HG03469 (cell line): ENCODE data around the gene ANO3.
A peak's percentile ranks its signal among the peaks of the same experiment; 100 is the strongest.
"Not testable (repeated sequence)": the region's sequence is repeated elsewhere in the genome, so short reads cannot be mapped to it uniquely, and the experiment has no call there.

Source experiments
- ATAC-seq: cut with Tn5 transposase; IDR thresholded peaks from one replicate; pipeline ENCODE4 v1.9.1; 2021; ENCODE audit warnings: mild to moderate bottlenecking, moderate library complexity, moderate number of reproducible peaks; ENCODE audit not compliant: unreplicated experiment

The ANO3 gene

GRCh38 chr11:26618441-26618840 is 286.5 kb downstream of the ANO3 start:
- ATAC-seq = no peak

GRCh38 chr11:26620282-26621045 is 288.5 kb downstream of the ANO3 start:
- ATAC-seq = no peak

- no peak for ATAC-seq
Measured at GRCh38 chr11:26621132-26621531, 289.2 kb downstream of the ANO3 start.

DNA sequence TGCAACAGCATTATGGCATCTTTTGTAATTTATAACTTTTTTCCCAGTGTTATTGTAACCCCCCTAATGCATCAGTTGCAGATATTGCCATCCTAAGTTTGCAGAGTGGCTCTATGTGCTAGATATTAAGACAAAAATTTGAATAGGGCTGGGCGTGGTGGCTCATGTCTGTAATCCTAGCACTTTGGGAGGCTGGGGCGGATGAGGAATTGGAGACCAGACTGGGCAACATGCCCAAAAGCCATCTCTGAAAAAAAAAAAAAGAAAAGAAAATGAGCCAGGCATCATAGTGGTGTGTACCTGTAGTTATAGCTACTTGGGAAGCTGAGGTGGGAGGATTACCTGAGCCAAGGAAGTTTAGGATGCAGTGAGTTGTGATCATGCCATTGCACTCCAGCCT is 290.3 kb downstream of the ANO3 start:
- ATAC-seq = no peak

GRCh38 chr11:26623076-26623659 is 291.2 kb downstream of the ANO3 start:
- ATAC-seq = no peak

GRCh38 chr11:26626346-26626745 is 294.4 kb downstream of the ANO3 start:
- no peak for ATAC-seq

GRCh38 chr11:26632691-26633159 is 300.8 kb downstream of the ANO3 start:
- peak; percentile 72 for ATAC-seq

DNA sequence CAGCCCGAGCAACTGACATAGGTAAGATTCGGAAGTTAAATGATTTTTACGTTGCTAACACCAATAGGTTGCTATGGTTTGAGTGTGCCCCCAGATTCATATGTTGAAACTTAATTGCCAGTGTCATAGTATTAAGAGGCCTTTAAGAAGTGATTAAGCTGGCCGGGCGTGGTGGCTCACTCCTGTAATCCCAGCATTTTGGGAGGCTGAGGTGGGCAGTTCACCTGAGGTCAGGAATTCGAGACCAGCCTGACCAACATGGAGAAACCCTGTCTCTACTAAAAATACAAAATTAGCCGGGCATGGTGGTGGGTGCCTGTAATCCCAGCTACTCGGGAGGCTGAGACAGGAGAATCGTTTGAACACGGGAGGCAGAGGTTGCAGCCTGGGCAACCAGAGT is 311.4 kb downstream of the ANO3 start:
- ATAC-seq = not testable (repeated sequence)

DNA sequence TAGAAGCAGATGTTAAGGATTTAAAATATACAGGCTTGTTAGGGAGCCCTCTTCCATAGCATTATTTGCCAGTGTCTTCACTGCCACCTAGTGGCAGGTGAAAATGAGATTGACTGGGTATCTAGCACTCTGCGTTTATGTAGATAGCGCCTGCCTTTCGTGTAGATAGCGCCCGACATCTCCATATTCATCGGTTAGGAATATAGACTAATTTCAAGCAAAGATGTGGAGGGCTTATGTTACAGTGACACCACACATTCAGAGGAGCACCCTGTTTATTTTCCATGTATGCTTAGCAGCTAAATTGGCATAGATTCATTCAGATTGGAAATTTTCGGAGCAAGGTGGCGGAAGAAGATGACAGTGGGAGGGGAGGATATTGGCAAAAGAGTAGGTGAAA is 318.0 kb downstream of the ANO3 start:
- ATAC-seq = peak; percentile 88

GRCh38 chr11:26651916-26652315 is 320.0 kb downstream of the ANO3 start:
- no peak for ATAC-seq

GRCh38 chr11:26655287-26655686 is 323.4 kb downstream of the ANO3 start:
- no peak for ATAC-seq

DNA sequence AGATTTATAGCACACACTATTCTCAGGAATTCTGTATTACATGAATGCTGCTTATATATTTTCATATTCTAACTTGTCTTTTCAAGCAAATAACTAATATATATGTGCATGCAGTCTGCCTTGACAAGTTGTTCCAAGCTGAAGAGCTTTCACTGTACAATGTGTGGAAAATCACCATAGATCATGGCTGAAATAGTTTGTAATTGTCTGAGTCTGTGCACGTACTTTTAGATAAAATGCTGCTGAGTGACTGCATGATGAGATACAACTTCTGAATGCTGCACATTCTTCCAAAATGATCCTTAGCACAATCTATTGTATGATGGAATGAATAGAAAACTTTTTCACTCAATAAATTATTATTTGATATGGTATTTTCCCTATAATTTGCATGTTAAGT is 331.0 kb downstream of the ANO3 start:
- no peak for ATAC-seq

- no peak for ATAC-seq
Measured at GRCh38 chr11:26665036-26665435, 333.1 kb downstream of the ANO3 start.

DNA sequence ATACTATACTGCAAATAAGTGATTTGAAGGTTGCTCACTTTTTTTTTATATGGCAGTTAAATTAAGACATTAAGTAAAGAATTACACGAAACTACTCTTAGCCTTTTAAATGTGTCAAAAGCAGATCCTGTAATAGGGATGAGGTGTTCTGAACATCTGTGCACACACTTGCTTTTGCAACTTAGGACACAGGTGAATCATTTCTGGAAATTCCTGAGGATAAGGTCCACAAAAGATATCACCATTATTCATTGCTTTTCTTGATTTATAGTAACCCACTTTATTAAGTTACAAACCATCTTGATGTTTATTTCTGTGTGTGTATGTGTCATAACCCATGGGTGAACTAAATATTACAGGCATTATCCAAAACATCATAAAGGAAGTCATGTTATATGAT is 334.0 kb downstream of the ANO3 start:
- ATAC-seq = no peak

DNA sequence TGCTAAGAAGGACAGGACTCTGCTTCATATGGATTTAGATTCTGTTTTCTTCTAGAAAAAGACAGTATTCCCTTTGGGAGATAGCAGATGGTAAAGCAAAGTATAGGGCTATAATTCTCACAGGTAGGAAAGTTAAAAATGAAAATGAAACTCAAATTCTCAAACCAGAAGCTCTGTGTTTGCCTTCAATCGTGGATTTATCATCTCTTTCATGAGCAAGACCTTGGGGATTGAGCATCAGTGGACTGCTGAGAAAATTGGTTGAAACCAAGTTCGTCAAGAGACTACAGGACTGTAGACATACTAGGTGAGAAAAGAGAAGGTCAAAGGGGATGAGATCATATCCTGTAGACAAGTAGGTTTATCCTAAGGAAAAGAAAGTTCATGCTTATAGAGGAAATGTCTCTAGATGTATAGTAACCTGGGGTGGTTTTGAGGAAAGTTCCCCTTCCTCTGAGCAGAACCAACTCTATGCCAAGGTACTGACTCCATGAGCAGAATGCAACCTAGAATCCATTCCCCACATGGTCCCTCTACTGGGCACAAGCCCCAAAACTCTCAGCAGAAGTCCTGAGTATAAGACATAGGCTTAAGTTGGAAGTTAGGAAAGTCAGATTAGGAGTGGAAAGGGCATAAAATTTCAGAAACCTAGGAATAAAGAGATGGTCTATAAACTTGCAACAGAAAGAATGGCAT is 343.5 kb downstream of the ANO3 start:
- ATAC-seq = no peak

GRCh38 chr11:26676641-26677040 is 344.7 kb downstream of the ANO3 start:
- no peak for ATAC-seq

DNA sequence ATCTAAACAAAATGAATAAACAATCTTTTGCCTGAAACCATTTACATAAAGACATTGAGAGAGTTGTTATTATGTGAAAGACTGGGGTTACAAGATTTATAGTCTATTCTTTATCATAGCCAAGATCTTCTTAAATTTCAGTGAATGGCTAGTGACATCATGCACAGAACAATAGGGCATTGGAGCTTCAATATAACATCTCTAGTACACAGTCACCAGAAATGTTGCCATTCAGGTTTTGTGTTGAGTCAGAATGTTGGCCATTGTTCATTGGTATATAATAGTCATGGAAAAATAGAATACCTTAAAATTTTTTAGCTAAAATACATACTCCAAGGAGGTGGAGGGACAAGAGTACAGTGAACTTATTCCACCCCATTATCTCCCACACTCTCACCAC is 345.6 kb downstream of the ANO3 start:
- no peak for ATAC-seq

- ATAC-seq = no peak
Measured at GRCh38 chr11:26687351-26687750, 355.4 kb downstream of the ANO3 start.

DNA sequence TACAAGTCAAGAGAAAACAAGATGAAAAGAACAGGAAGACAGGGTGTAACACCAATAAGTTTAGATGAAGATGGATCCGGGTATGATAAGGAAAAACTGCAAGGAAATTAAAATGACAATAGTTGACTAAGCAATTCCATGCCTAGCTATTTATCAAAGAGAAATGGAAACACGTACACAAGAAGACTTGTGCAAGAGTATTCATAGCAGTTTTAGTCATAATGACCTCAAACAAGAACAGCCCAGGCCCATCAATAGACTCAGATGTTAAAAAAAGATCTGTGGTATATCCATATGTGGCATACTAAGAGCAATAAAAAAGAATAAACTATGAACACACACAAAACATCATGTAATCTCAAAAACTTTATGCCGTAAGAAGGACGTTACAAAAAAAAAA is 356.8 kb downstream of the ANO3 start:
- no peak for ATAC-seq

GRCh38 chr11:26696330-26696729 is 364.4 kb downstream of the ANO3 start:
- ATAC-seq = no peak

DNA sequence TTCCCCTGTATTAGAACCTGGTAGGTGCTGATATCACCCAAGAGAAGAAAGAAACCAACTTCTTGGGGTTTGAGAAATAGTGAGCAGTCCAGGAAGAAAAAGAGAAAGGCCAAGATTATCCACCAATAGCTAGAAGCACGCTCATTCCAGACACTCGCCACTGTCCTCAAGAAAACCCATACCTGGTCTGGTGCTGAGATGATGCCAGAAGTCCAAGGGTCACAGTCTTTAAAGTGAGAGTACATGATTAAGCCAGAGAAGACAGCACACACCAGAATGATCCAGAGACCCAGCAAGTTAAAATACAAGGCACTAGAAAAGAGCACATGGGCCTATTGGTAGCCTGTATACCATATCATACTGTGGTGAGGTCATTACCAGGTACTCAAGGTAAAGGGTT is 366.3 kb downstream of the ANO3 start:
- ATAC-seq = no peak
